ENCODE results near the gene FHL2. TPM values are rescaled to one million over a fixed set of nuclear protein-coding genes. Genes with fewer than 3 reads are reported as not detected.

The FHL2 gene
- total and polyA plus RNA-seq, 2 donors (not counting 1 experiment from before 2014, with no cell fraction given): not detected

- WGBS (ENCODE audit: insufficient coverage): 100% methylated on average over 2 of the region's 8 CpGs
- Mint-ChIP-seq H3K4me1 (no peaks in the 10 kb centered on the region), H3K4me3 (no peak overlapping the region), H3K9me3 (ENCODE audit: insufficient read depth) (peaks cover 4% of the 10 kb centered on the region), H3K27ac (no peak overlapping the region), H3K27me3 (peaks cover 9% of the 10 kb centered on the region)
- POLR2A ChIA-PET: no interaction called here
- Histone ChIP-seq H3K9me3 (ENCODE audit: control extremely low read depth in 1 of 3, control insufficient read depth in 2 of 3, insufficient read depth in 1 of 3, low read length in 2 of 3) (no peaks in the 10 kb centered on the region), H3K79me2 (ENCODE audit: control insufficient read depth, insufficient read depth, low read length) (no peaks in the 10 kb centered on the region), H3K4me3 (ENCODE audit: control extremely low read depth in 1 of 5, extremely low read depth in 1 of 5, insufficient read depth in 1 of 5, low read depth in 2 of 5, low read length in 4 of 5) (no peak overlapping the region), H4K20me1 (ENCODE audit: control insufficient read depth, insufficient read depth, low read length, poor library complexity, severe bottlenecking) (no peaks in the 10 kb centered on the region), H2AFZ (ENCODE audit: insufficient read depth, low read depth, low read length, poor library complexity, severe bottlenecking) (no peak overlapping the region), H3K4me2 (replicated peaks; ENCODE audit: low read depth, low read length, poor library complexity, severe bottlenecking) (no peak overlapping the region), H3K27me3 (replicated peaks in 1 of 4; ENCODE audit: control extremely low read depth in 1 of 4, control insufficient read depth in 3 of 4, insufficient read depth in 4 of 4, low read length in 3 of 4) (no peaks in the 10 kb centered on the region), H3K9ac (ENCODE audit: low read length) (no peak overlapping the region), H3K27ac (ENCODE audit: low read length in 2 of 2) (no peak overlapping the region), H3K4me1 (ENCODE audit: control insufficient read depth in 2 of 2, insufficient read depth in 2 of 2, low read length in 2 of 2) (no peaks in the 10 kb centered on the region), H3K36me3 (replicated peaks in 1 of 2; ENCODE audit: control extremely low read depth in 1 of 2, control insufficient read depth in 1 of 2, extremely low read depth in 1 of 2, insufficient read depth in 2 of 2, low read length in 1 of 2) (no peaks in the 10 kb centered on the region)
- DNase-seq: no peak
- no peak for ATAC-seq (ENCODE audit: low read depth)
- TF ChIP-seq CTCF (IDR thresholded peaks at IDR 0.05) (no peak), EZH2 (IDR thresholded peaks at IDR 0.05; ENCODE audit: borderline replicate concordance, insufficient read depth, low read depth, low read length, poor library complexity, severe bottlenecking) (no peak)
- CTCF ChIA-PET: no interaction called here
- intact Hi-C loops (cut with micrococcal nuclease): no loop called here
Observed at GRCh38 chr2:105388971-105389381, 9.9 kb downstream of the FHL2 start.

- no peak for ATAC-seq (ENCODE audit: low read depth)
- WGBS (ENCODE audit: insufficient coverage): 100% methylated on average over 2 of the region's 4 CpGs
Observed at GRCh38 chr2:105387225-105387624, 11.6 kb downstream of the FHL2 start.

More at GRCh38 chr2:105387225-105387624, 11.6 kb downstream of the FHL2 start:
- DNase-seq: no peak
- intact Hi-C loops (cut with micrococcal nuclease): no loop called here
- TF ChIP-seq EZH2 (IDR thresholded peaks at IDR 0.05; ENCODE audit: borderline replicate concordance, insufficient read depth, low read depth, low read length, poor library complexity, severe bottlenecking): no peak
- TF ChIP-seq CTCF (IDR thresholded peaks at IDR 0.05): no peak
- H3K4me1 ChIP-seq (ENCODE audit: control insufficient read depth in 2 of 2, insufficient read depth in 2 of 2, low read length in 2 of 2): no peaks in the 10 kb centered on the region
- Mint-ChIP-seq H3K27me3 (peaks cover under 1% of the 10 kb centered on the region), H3K4me1 (no peaks in the 10 kb centered on the region), H3K27ac (no peak overlapping the region), H3K4me3 (no peak overlapping the region), H3K9me3 (ENCODE audit: insufficient read depth) (peaks cover 4% of the 10 kb centered on the region)
- no peak overlapping the region for H3K27ac ChIP-seq (ENCODE audit: low read length in 2 of 2)
- no peaks in the 10 kb centered on the region for H3K79me2 ChIP-seq (ENCODE audit: control insufficient read depth, insufficient read depth, low read length)
- ChIA-PET CTCF (no interaction called here), POLR2A (no interaction called here)
- no peak overlapping the region for H2AFZ ChIP-seq (ENCODE audit: insufficient read depth, low read depth, low read length, poor library complexity, severe bottlenecking)
- no peak overlapping the region for H3K9ac ChIP-seq (ENCODE audit: low read length)
- no peaks in the 10 kb centered on the region for H3K27me3 ChIP-seq (replicated peaks in 1 of 4; ENCODE audit: control extremely low read depth in 1 of 4, control insufficient read depth in 3 of 4, insufficient read depth in 4 of 4, low read length in 3 of 4)
- H3K9me3 ChIP-seq (ENCODE audit: control extremely low read depth in 1 of 3, control insufficient read depth in 2 of 3, insufficient read depth in 1 of 3, low read length in 2 of 3): no peaks in the 10 kb centered on the region
- H3K36me3 ChIP-seq (replicated peaks in 1 of 2; ENCODE audit: control extremely low read depth in 1 of 2, control insufficient read depth in 1 of 2, extremely low read depth in 1 of 2, insufficient read depth in 2 of 2, low read length in 1 of 2): no peaks in the 10 kb centered on the region
- H4K20me1 ChIP-seq (ENCODE audit: control insufficient read depth, insufficient read depth, low read length, poor library complexity, severe bottlenecking): no peaks in the 10 kb centered on the region
- H3K4me3 ChIP-seq (ENCODE audit: control extremely low read depth in 1 of 5, extremely low read depth in 1 of 5, insufficient read depth in 1 of 5, low read depth in 2 of 5, low read length in 4 of 5): no peak overlapping the region
- H3K4me2 ChIP-seq (replicated peaks; ENCODE audit: low read depth, low read length, poor library complexity, severe bottlenecking): no peak overlapping the region

All from B cell (primary cell).